ENCODE data around the gene IL34.
A peak's percentile ranks its signal among the peaks of the same experiment; 100 is the strongest.

The IL34 gene

DNA sequence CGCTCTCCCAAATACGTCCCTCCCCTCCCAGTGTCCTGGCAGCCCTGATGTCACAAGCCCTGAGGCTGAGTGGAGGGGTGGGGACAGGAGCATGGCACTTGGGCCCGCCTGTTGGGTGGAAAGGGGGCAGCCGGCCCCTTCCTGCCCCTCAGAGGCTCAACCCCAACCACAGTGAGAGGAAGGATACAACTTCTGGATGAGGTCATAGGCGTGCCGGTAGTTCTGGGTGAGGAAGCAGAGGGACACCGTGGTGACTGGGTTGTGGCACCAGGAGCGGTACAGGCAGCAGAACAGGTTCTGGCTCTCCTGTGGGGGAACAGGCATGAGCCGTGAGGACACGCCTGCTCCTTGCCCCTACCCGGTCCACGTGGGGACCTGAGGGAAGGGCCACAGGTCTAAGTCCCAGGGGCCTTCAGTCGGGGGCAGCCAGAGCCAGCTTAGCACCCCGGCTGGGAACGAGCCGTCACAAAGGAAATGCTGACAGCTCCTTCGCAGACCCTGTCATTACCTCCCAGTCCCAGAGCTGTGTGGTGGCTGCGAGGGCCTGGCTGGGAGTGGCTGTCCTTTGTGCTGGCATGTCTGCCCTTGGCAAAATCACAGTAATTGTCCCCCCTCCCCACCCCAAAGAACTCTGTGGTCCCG lies 50.7 kb downstream of the IL34 start:
- H3K4me2 ChIP-seq (ENCODE audit: low read length), result no peak overlapping the region
- H3K18ac ChIP-seq (ENCODE audit: low read length), result peak overlapping the region; percentile 43
- peak overlapping the region; percentile 73 for H2AK5ac ChIP-seq (ENCODE audit: low read length)

DNA sequence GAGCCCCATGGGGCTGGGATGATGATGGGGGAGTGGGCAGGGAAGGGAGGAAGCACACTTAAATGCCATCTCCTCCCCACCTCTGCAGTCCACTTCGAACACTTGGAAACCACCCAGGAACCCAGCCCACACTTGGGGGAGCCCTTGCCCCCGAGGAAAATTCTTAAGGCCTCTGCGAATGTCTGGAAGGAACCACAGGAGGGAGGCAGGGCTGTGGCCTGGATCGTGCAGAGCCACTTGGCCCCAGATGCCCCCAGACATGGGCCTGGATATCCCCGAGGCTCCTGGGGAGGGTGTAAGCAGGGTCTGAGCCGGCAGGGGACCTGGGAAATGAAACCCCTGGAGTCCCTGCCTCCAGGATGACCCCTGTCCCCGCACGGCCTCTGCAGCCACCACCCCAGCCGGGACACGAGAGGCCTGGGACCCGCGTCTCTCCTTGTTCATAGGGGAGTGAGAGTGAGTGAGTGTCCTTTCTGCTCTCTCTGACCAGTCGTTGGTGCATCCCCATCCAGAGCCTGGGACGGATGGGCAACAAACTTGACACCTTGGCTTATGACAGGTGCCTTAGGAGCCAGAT lies 51.3 kb downstream of the IL34 start:
- Histone ChIP-seq H2BK120ac (ENCODE audit: insufficient read depth, low read length, poor library complexity) (peak overlapping the region; percentile 59), H3K4me1 (ENCODE audit: control insufficient read depth in 1 of 2, insufficient read depth in 2 of 2, low read length in 2 of 2) (peaks cover 62 to 71% of the 10 kb centered on the region in 2 experiments), H3K27ac (ENCODE audit: low read depth, low read length) (peak overlapping the region; percentile 51), H3K27me3 (ENCODE audit: insufficient read depth, low read length) (no peaks in the 10 kb centered on the region), H4K12ac (ENCODE audit: low read depth, low read length) (no peak overlapping the region), H3K9ac (ENCODE audit: low read length) (no peak overlapping the region), H3K36me3 (ENCODE audit: control insufficient read depth in 1 of 2, insufficient read depth in 2 of 2, low read length in 2 of 2) (peaks cover 8% of the 10 kb centered on the region in 2 experiments), H4K91ac (ENCODE audit: low read depth, low read length) (peak overlapping the region; percentile 40), H2AK5ac (ENCODE audit: low read length) (peak overlapping the region; percentile 73), H2AFZ (ENCODE audit: insufficient read depth, low read length, poor library complexity) (peak overlapping the region; percentile 13), H3K4me3 (ENCODE audit: low read depth, low read length) (no peak overlapping the region), H3K4ac (ENCODE audit: low read depth, low read length) (no peak overlapping the region), H3K4me2 (ENCODE audit: low read length) (no peak overlapping the region), H3K79me1 (ENCODE audit: low read length) (peaks cover 52% of the 10 kb centered on the region), H3K9me3 (ENCODE audit: insufficient read depth, low read depth, low read length) (no peaks in the 10 kb centered on the region), H2BK12ac (ENCODE audit: low read length) (peak overlapping the region; percentile 66), H3K14ac (ENCODE audit: low read length) (peak overlapping the region; percentile 20), H4K8ac (ENCODE audit: low read depth, low read length) (no peak overlapping the region), H2BK5ac (ENCODE audit: low read depth, low read length, poor library complexity) (no peak overlapping the region), H3K23ac (ENCODE audit: low read length) (no peak overlapping the region), H3K18ac (ENCODE audit: low read length) (peak overlapping the region; percentile 43), H3K79me2 (ENCODE audit: control insufficient read depth, insufficient read depth, low read length, poor library complexity) (peaks cover 3% of the 10 kb centered on the region)
- no peak for DNase-seq
- no CpG with 5 or more reads among the region's 14 CpGs for WGBS (ENCODE audit: extremely low coverage, insufficient coverage, insufficient read length)

More for the DNA sequence above, 50.7 kb downstream of the IL34 start:
- Histone ChIP-seq H3K23ac (ENCODE audit: low read length) (no peak overlapping the region), H2AFZ (ENCODE audit: insufficient read depth, low read length, poor library complexity) (peak overlapping the region; percentile 13), H4K91ac (ENCODE audit: low read depth, low read length) (peak overlapping the region; percentile 40), H4K12ac (ENCODE audit: low read depth, low read length) (no peak overlapping the region), H3K27ac (ENCODE audit: low read depth, low read length) (peak overlapping the region; percentile 51), H2BK5ac (ENCODE audit: low read depth, low read length, poor library complexity) (peak overlapping the region; percentile 3), H4K8ac (ENCODE audit: low read depth, low read length) (peak overlapping the region; percentile 30), H3K4me3 (ENCODE audit: low read depth, low read length) (no peak overlapping the region), H3K9ac (ENCODE audit: low read length) (no peak overlapping the region), H3K27me3 (ENCODE audit: insufficient read depth, low read length) (no peaks in the 10 kb centered on the region), H3K36me3 (ENCODE audit: control insufficient read depth in 1 of 2, insufficient read depth in 2 of 2, low read length in 2 of 2) (peaks cover 8% of the 10 kb centered on the region in 2 experiments), H3K79me1 (ENCODE audit: low read length) (peaks cover 57% of the 10 kb centered on the region), H3K14ac (ENCODE audit: low read length) (peak overlapping the region; percentile 10), H3K4me1 (ENCODE audit: control insufficient read depth in 1 of 2, insufficient read depth in 2 of 2, low read length in 2 of 2) (peaks cover 67 to 73% of the 10 kb centered on the region in 2 experiments), H3K9me3 (ENCODE audit: insufficient read depth, low read depth, low read length) (no peaks in the 10 kb centered on the region), H3K4ac (ENCODE audit: low read depth, low read length) (no peak overlapping the region), H2BK12ac (ENCODE audit: low read length) (peak overlapping the region; percentile 66), H3K79me2 (ENCODE audit: control insufficient read depth, insufficient read depth, low read length, poor library complexity) (peaks cover 3% of the 10 kb centered on the region), H2BK120ac (ENCODE audit: insufficient read depth, low read length, poor library complexity) (peak overlapping the region; percentile 59)
- no CpG with 5 or more reads among the region's 19 CpGs for WGBS (ENCODE audit: extremely low coverage, insufficient coverage, insufficient read length)
- peak; percentile 89 to 90 for DNase-seq

DNA sequence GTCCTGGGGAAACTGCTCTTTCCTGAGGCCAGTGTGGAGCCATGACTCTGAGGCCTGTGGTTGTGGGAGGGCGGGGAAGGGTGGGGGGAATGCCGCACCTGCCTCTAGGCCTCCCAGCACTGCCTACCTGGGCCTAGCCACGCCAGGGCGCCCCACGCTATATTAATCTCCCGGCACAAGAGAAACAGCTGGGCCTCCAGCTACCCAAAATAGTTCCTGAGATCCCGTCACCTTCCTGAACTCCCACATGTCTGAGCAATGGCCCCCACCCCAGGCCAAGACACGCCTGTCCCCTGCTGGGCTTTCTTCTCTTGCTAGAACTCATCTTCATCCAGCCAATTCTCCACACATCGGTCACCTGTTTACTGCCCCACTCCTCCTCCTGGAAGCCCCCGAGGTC lies 52.5 kb downstream of the IL34 start:
- Histone ChIP-seq H3K27ac (ENCODE audit: low read depth, low read length) (no peak overlapping the region), H3K4ac (ENCODE audit: low read depth, low read length) (no peak overlapping the region), H3K23ac (ENCODE audit: low read length) (no peak overlapping the region), H3K4me1 (ENCODE audit: control insufficient read depth in 1 of 2, insufficient read depth in 2 of 2, low read length in 2 of 2) (peaks cover 63 to 71% of the 10 kb centered on the region in 2 experiments), H2BK120ac (ENCODE audit: insufficient read depth, low read length, poor library complexity) (no peak overlapping the region), H2AFZ (ENCODE audit: insufficient read depth, low read length, poor library complexity) (no peak overlapping the region), H4K8ac (ENCODE audit: low read depth, low read length) (no peak overlapping the region), H3K79me1 (ENCODE audit: low read length) (peaks cover 45% of the 10 kb centered on the region), H4K91ac (ENCODE audit: low read depth, low read length) (no peak overlapping the region), H2BK5ac (ENCODE audit: low read depth, low read length, poor library complexity) (no peak overlapping the region), H3K9ac (ENCODE audit: low read length) (no peak overlapping the region), H2BK12ac (ENCODE audit: low read length) (no peak overlapping the region), H3K9me3 (ENCODE audit: insufficient read depth, low read depth, low read length) (no peaks in the 10 kb centered on the region), H3K18ac (ENCODE audit: low read length) (no peak overlapping the region), H3K79me2 (ENCODE audit: control insufficient read depth, insufficient read depth, low read length, poor library complexity) (no peaks in the 10 kb centered on the region), H4K12ac (ENCODE audit: low read depth, low read length) (no peak overlapping the region), H2AK5ac (ENCODE audit: low read length) (no peak overlapping the region), H3K27me3 (ENCODE audit: insufficient read depth, low read length) (no peaks in the 10 kb centered on the region), H3K4me3 (ENCODE audit: low read depth, low read length) (no peak overlapping the region), H3K4me2 (ENCODE audit: low read length) (no peak overlapping the region), H3K14ac (ENCODE audit: low read length) (no peak overlapping the region), H3K36me3 (ENCODE audit: control insufficient read depth in 1 of 2, insufficient read depth in 2 of 2, low read length in 2 of 2) (peaks cover 8% of the 10 kb centered on the region in 2 experiments)
- WGBS (ENCODE audit: extremely low coverage, insufficient coverage, insufficient read length), result no CpG with 5 or more reads among the region's 10 CpGs
- DNase-seq, result no peak

DNA sequence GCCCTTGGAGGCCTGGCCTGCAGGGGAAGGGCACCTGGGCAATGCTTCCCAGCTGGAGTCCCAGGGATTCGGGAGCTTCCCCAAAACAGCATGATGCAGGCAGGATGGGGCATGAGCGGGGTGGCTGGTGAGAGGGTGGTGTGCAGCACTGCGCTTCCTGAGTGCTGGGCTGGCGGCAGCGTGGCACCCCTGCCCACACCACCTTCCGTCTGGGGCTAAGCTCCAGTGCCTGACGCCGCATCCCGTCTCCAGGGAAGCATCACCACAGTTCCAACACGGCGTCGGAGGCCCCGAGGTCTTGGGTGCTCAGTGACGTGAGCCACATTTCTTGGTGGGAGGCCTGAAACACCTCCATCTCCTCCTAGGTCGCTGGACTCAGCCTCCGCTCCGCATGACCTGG lies 53.3 kb downstream of the IL34 start:
- peak overlapping the region; percentile 1 for H4K8ac ChIP-seq (ENCODE audit: low read depth, low read length)
- no peak overlapping the region for H3K23ac ChIP-seq (ENCODE audit: low read length)
- no CpG with 5 or more reads among the region's 17 CpGs for WGBS (ENCODE audit: extremely low coverage, insufficient coverage, insufficient read length)
- H3K4ac ChIP-seq (ENCODE audit: low read depth, low read length), result no peak overlapping the region
- no peak overlapping the region for H3K4me2 ChIP-seq (ENCODE audit: low read length)
- DNase-seq, result no peak
- H3K36me3 ChIP-seq (ENCODE audit: control insufficient read depth in 1 of 2, insufficient read depth in 2 of 2, low read length in 2 of 2), result peaks cover 8% of the 10 kb centered on the region in 2 experiments
- H2AFZ ChIP-seq (ENCODE audit: insufficient read depth, low read length, poor library complexity), result no peak overlapping the region
- peaks cover 62 to 66% of the 10 kb centered on the region in 2 experiments for H3K4me1 ChIP-seq (ENCODE audit: control insufficient read depth in 1 of 2, insufficient read depth in 2 of 2, low read length in 2 of 2)
- H2BK120ac ChIP-seq (ENCODE audit: insufficient read depth, low read length, poor library complexity), result peak overlapping the region; percentile 33
- H3K9me3 ChIP-seq (ENCODE audit: insufficient read depth, low read depth, low read length), result no peaks in the 10 kb centered on the region
- H3K79me2 ChIP-seq (ENCODE audit: control insufficient read depth, insufficient read depth, low read length, poor library complexity), result no peaks in the 10 kb centered on the region
- peak overlapping the region; percentile 63 for H3K14ac ChIP-seq (ENCODE audit: low read length)
- peak overlapping the region; percentile 17 for H3K18ac ChIP-seq (ENCODE audit: low read length)
- no peak overlapping the region for H2BK5ac ChIP-seq (ENCODE audit: low read depth, low read length, poor library complexity)
- peak overlapping the region; percentile 19 for H2BK12ac ChIP-seq (ENCODE audit: low read length)
- peak overlapping the region; percentile 77 for H4K91ac ChIP-seq (ENCODE audit: low read depth, low read length)
- no peak overlapping the region for H3K27ac ChIP-seq (ENCODE audit: low read depth, low read length)
- H4K12ac ChIP-seq (ENCODE audit: low read depth, low read length), result no peak overlapping the region
- H2AK5ac ChIP-seq (ENCODE audit: low read length), result peak overlapping the region; percentile 32
- no peak overlapping the region for H3K4me3 ChIP-seq (ENCODE audit: low read depth, low read length)
- no peaks in the 10 kb centered on the region for H3K27me3 ChIP-seq (ENCODE audit: insufficient read depth, low read length)
- H3K79me1 ChIP-seq (ENCODE audit: low read length), result peaks cover 43% of the 10 kb centered on the region
- no peak overlapping the region for H3K9ac ChIP-seq (ENCODE audit: low read length)
